ENCODE results near the gene TJP1. TPM values are rescaled to one million over a fixed set of nuclear protein-coding genes. Genes with fewer than 3 reads are reported as not detected.

Gene TJP1
- total RNA-seq, 6 donors from 2014 or later, result 88.0 to 168 (median 113) TPM

- 5 to 6% methylated on average over 12 to 27 of the region's 31 CpGs for WGBS, 2 donors
- DNase-seq, result peak; percentile 64 to 86
- peak in 1 of 4 donors; percentile 28 for TF ChIP-seq POLR2A (IDR thresholded peaks at IDR 0.05)
- TF ChIP-seq EP300 (IDR thresholded peaks at IDR 0.05), result peak in 2 of 4 donors; percentile 53 to 55
- TF ChIP-seq CTCF (IDR thresholded peaks at IDR 0.05), result no peak
- TF ChIP-seq POLR2AphosphoS5 (IDR thresholded peaks at IDR 0.05), result peak; percentile 64 to 71
- H3K4me3 ChIP-seq, result peak overlapping the region; percentile 31 to 82 (median 70)
- no peaks in the 10 kb centered on the region for H3K9me3 ChIP-seq
- peaks cover 0 to 8% (median 2%) of the 10 kb centered on the region in 4 donors for H3K27me3 ChIP-seq
- no peaks in the 10 kb centered on the region for H3K36me3 ChIP-seq
- ATAC-seq (ENCODE audit: low FRiP score in 2 of 2), result peak; percentile 66 to 87
- H3K4me1 ChIP-seq, result peaks cover 17 to 24% (median 19%) of the 10 kb centered on the region in 4 donors
- H3K27ac ChIP-seq, result peak overlapping the region; percentile 96 to 98 (median 97)
Observed at GRCh38 chr15:29822684-29823459, 604 bp upstream of the TJP1 start.

- WGBS, 2 donors, result 0 to 5% methylated on average over 7 to 14 of the region's 79 CpGs
- TF ChIP-seq CTCF (IDR thresholded peaks at IDR 0.05), result peak in 2 of 6 experiments; percentile 31 to 60
- no peak for TF ChIP-seq EP300 (IDR thresholded peaks at IDR 0.05)
- peak; percentile 60 to 88 for TF ChIP-seq POLR2AphosphoS5 (IDR thresholded peaks at IDR 0.05)
- peak in 3 of 4 donors; percentile 16 to 79 (median 56) for TF ChIP-seq POLR2A (IDR thresholded peaks at IDR 0.05)
- Histone ChIP-seq H3K27ac (peak overlapping the region; percentile 96 to 98 (median 97)), H3K4me3 (peak overlapping the region; percentile 60 to 82 (median 76)), H3K4me1 (peaks cover 14 to 18% (median 14%) of the 10 kb centered on the region in 4 donors), H3K27me3 (peaks cover 0 to 8% (median 2%) of the 10 kb centered on the region in 4 donors), H3K36me3 (no peaks in the 10 kb centered on the region), H3K9me3 (no peaks in the 10 kb centered on the region)
- peak; percentile 72 to 83 for ATAC-seq (ENCODE audit: low FRiP score in 2 of 2)
- DNase-seq, result peak; percentile 85 to 89
Observed at GRCh38 chr15:29821416-29822099, 710 bp downstream of the TJP1 start.

GRCh38 chr15:29820394-29821154 is 1.7 kb downstream of the TJP1 start:
- peak overlapping the region; percentile 96 to 98 (median 97) for H3K27ac ChIP-seq
- H3K4me1 ChIP-seq, result peaks cover 12 to 21% (median 18%) of the 10 kb centered on the region in 4 donors
- ATAC-seq (ENCODE audit: low FRiP score in 2 of 2) (no peak), DNase-seq (no peak)
- peak overlapping the region; percentile 60 to 82 (median 76) for H3K4me3 ChIP-seq
- H3K27me3 ChIP-seq, result peaks cover 0 to 8% (median 2%) of the 10 kb centered on the region in 4 donors
- TF ChIP-seq CTCF (IDR thresholded peaks at IDR 0.05), result no peak
- TF ChIP-seq EP300 (IDR thresholded peaks at IDR 0.05), result no peak
- no peak for TF ChIP-seq POLR2AphosphoS5 (IDR thresholded peaks at IDR 0.05)
- no peak for TF ChIP-seq POLR2A (IDR thresholded peaks at IDR 0.05)
- no peaks in the 10 kb centered on the region for H3K9me3 ChIP-seq
- H3K36me3 ChIP-seq, result no peaks in the 10 kb centered on the region
- WGBS, 2 donors, result 16 to 22% methylated on average over 9 of the region's 9 CpGs

- Histone ChIP-seq H3K27me3 (peaks cover 0 to 8% (median 2%) of the 10 kb centered on the region in 4 donors), H3K9me3 (no peaks in the 10 kb centered on the region), H3K4me1 (peaks cover 14 to 25% (median 17%) of the 10 kb centered on the region in 4 donors), H3K36me3 (no peaks in the 10 kb centered on the region), H3K4me3 (peak overlapping the region in 3 of 4 donors; percentile 60 to 82 (median 80)), H3K27ac (peak overlapping the region; percentile 96 to 98 (median 97))
- WGBS, 2 donors, result 31 to 38% methylated on average over 4 of the region's 4 CpGs
- DNase-seq (no peak), ATAC-seq (ENCODE audit: low FRiP score in 2 of 2) (no peak)
- TF ChIP-seq POLR2AphosphoS5 (IDR thresholded peaks at IDR 0.05) (no peak), EP300 (IDR thresholded peaks at IDR 0.05) (no peak), POLR2A (IDR thresholded peaks at IDR 0.05) (no peak), CTCF (IDR thresholded peaks at IDR 0.05) (no peak)
Observed at GRCh38 chr15:29819979-29820378, 2.3 kb downstream of the TJP1 start.

Data from upper lobe of left lung (tissue), 6 donors.